Heart left ventricle (tissue), 16 donors: Measurements from ENCODE around the gene ZNF524. TPM values are rescaled to one million over a fixed set of nuclear protein-coding genes. Genes with fewer than 3 reads are reported as not detected.

Source experiments
- ATAC-seq, 4 donors: fragments of 200-7000 bp; cut with Tn5 transposase; one replicate each; pipeline ENCODE4 v1.9.1; 2020 to 2022; ENCODE audit warnings: moderate library complexity in 4 of 4, mild to moderate bottlenecking in 3 of 4, moderate number of reproducible peaks in 1 of 4
- DNase-seq, 5 donors: peaks; one replicate each; pipeline ENCODE4 v3.0.0-alpha.2; 2020
- H3K27ac ChIP-seq, 12 donors: fragments of 200-600 bp; sonication (generic) in 4 of 12; one replicate each; pipeline versions ENCODE4 v1.5.0 to v1.8.0; 2016 to 2022; ENCODE audit warnings: mild to moderate bottlenecking in 2 of 12
- H3K27me3 ChIP-seq, 9 donors: fragments of 200-600 bp; sonication (generic) in 2 of 9; one replicate each; pipeline versions ENCODE4 v1.5.1 to v1.8.0; 2016 to 2022; ENCODE audit warnings: mild to moderate bottlenecking in 3 of 9
- H3K36me3 ChIP-seq, 9 donors: fragments of 200-600 bp; sonication (generic) in 2 of 9; one replicate each; pipeline versions ENCODE4 v1.5.0 to v1.8.0; 2018 to 2022; ENCODE audit warnings: mild to moderate bottlenecking in 2 of 9
- H3K4me1 ChIP-seq, 12 donors: fragments of 200-600 bp; sonication (generic) in 4 of 12; one replicate each; pipeline versions ENCODE4 v1.5.0 to v1.8.0; 2016 to 2022; ENCODE audit warnings: mild to moderate bottlenecking in 3 of 12
- H3K4me3 ChIP-seq, 12 donors: fragments of 200-600 bp; sonication (generic) in 4 of 12; one replicate each; pipeline versions ENCODE4 v1.5.0 to v1.8.0; 2017 to 2022; ENCODE audit warnings: mild to moderate bottlenecking in 9 of 12, moderate library complexity in 4 of 12
- H3K9me3 ChIP-seq, 12 donors: fragments of 200-600 bp; sonication (generic) in 4 of 12; one replicate each; pipeline versions ENCODE4 v1.5.0 to v1.8.0; 2016 to 2022; ENCODE audit warnings: mild to moderate bottlenecking in 1 of 12
- POLR2A ChIP-seq, 2 donors: fragments of 450-650 bp; IDR thresholded peaks; one replicate each; pipeline ENCODE4 v1.6.1; 2017; ENCODE audit warnings: antibody characterized with exemption in 2 of 2, mild to moderate bottlenecking in 2 of 2, moderate library complexity in 2 of 2
- WGBS, 4 donors: extraction: QIAGEN DNeasy Blood & Tissue Kit in 2 of 4; methylation state at CpG; one replicate each; pipeline versions ENCODE4 v1.1.5 to v1.1.7; 2013 to 2018; 5-methylcytosine and 5-hydroxymethylcytosine counted together
- intact Hi-C, 10 donors: fragments of 100-400 bp; cut with DNase I; formaldehyde crosslinking; loops; one replicate each; pipeline versions ENCODE4 v1.11.1 to v1.14.2; 2022
- polyA plus RNA-seq, 2 donors: library from polyadenylated mRNA; stranded (reverse); fragments of 200-250 nt; gene quantifications; one replicate each; pipeline ENCODE4 v1.2.3, GENCODE V29; 2013
- total RNA-seq, 9 donors: library from RNA; depleted of rRNA in 2 of 9; stranded (reverse); fragments of >200 nt in 2 of 9; fragmentation: NEBNext Ultra II Directional in 3 of 9; extraction: Animal tissue kit (Norgen Biotek cat#: 25700) in 3 of 9; gene quantifications; one replicate each; pipeline versions ENCODE4 v1.1.0 to v1.2.4, GENCODE V29; 2016 to 2023
- TF ChIP-seq, protein P1 (sequence below), 12 donors: fragments of 200-600 bp; sonication (generic) in 4 of 12; IDR thresholded peaks; one replicate each; pipeline versions ENCODE4 v1.5.0 to v1.8.0; 2018 to 2022; ENCODE audit warnings: antibody characterized with exemption in 12 of 12, mild to moderate bottlenecking in 5 of 12
- donor health status: ischemic (EF 13 %, LVEDD 7.1; RV severe dilation, severe dysfunction).
- donor health status: healthy with polysubstance abuse.
- donor health status: DM: no; HTN: yes; CAD: no.
- donor health status: DM: no; HTN: no; CAD: no.
- donor health status: ischemic (EF 25% LVEDD 6.9; RV normal size, moderate dysfunction).
- donor health status: ischemic (EF 25% LVEDD 5.7; RV mildly dilated, moderate dysfunction).
- donor health status: healthy.
- donor health status: DM: yes; HTN: yes; CAD: no.
- donor health status: ischemic (EF 35%, LVEDD 5.7; RV mildly dilated, moderate dysfunction).
- donor health status: nonischemic (EF 11% LVEDD 7.7; RV severe dilation, severe dysfunction).
- donor health status: DM: yes; HTN: yes; CAD: no.
- donor health status: PGD.
- donor health status: ischemic (EF 29% LVEDD 5.4; RV normal size, mild dysfunction).
- donor health status: nonischemic (EF 23%, LVEDD 6.1; RV moderate dilation, normal function).

Gene ZNF524
- total and polyA plus RNA-seq, 11 donors, result 11.0 to 34.7 (median 16.7) TPM

DNA sequence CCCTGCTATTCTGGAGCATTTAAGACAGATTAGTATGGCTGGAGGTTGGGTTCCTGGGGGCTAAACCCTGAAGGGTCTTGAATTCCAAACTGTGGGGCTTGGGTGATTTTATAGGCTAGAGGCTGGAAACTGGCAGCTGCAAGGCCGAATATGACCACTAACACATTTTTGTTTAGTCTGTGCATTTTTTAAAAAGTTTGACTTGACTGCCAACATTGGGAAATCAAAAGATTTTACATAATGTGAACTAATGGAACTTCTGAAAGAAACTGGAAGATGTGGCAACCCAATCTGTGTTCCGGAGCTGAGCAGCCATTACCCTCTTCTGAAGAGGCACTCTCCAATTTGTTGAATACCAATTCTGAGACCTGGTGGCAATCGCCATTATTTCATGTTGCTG is 19.2 kb downstream of the ZNF524 start:
- Histone ChIP-seq H3K4me3 (no peak overlapping the region), H3K9me3 (no peaks in the 10 kb centered on the region), H3K27me3 (no peaks in the 10 kb centered on the region), H3K27ac (peak overlapping the region in 1 of 12 donors; percentile 58), H3K36me3 (peaks cover 0 to 52% (median 33%) of the 10 kb centered on the region in 9 donors), H3K4me1 (peaks cover 0 to 37% (median 9%) of the 10 kb centered on the region in 12 donors)
- intact Hi-C loops, result no loop called here
- TF ChIP-seq, protein P1, sequence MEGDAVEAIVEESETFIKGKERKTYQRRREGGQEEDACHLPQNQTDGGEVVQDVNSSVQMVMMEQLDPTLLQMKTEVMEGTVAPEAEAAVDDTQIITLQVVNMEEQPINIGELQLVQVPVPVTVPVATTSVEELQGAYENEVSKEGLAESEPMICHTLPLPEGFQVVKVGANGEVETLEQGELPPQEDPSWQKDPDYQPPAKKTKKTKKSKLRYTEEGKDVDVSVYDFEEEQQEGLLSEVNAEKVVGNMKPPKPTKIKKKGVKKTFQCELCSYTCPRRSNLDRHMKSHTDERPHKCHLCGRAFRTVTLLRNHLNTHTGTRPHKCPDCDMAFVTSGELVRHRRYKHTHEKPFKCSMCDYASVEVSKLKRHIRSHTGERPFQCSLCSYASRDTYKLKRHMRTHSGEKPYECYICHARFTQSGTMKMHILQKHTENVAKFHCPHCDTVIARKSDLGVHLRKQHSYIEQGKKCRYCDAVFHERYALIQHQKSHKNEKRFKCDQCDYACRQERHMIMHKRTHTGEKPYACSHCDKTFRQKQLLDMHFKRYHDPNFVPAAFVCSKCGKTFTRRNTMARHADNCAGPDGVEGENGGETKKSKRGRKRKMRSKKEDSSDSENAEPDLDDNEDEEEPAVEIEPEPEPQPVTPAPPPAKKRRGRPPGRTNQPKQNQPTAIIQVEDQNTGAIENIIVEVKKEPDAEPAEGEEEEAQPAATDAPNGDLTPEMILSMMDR (IDR thresholded peaks at IDR 0.05), result no peak
- TF ChIP-seq POLR2A (IDR thresholded peaks at IDR 0.05), result no peak
- ATAC-seq, result no peak
- no peak for DNase-seq
- 84 to 93% (median 88%) methylated on average over 3 of the region's 3 CpGs for WGBS, 4 donors

DNA sequence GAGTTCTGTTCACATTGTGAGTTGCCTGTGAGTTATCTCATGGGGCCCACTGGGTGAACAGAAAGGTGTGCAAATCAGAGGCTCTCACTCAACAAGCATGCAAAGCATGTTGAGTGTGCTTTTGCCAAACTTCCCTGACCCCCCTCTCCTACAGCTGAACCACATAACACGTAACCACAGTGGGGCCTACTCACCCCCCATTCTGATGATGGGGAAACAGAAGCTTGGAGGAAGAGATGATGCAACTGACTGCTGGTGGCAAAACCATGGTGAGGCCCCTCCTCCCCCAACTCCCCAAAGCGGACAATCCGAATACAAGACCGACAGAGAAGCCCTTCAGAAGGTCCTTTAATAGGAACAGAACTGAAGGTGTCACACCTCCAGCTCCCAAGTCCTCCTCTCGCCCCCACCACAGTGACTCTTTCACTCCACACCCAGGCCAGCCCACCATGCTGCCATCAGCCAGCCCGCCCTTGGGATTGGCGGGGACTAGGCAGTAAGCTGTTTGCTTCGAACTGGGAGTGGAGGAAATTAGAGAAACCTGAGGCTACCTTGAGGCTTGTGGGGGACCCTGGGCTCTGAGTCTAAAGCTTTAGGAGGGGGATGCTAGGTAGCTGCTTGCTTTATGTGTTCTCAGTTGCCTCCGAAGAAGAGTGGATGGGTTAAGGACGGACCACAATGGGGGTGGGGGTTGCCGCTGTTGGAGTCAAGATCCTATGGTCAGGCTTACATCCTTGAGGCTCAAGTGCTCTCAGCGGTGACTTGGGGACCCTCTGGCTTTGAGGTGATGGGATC is 20.5 kb downstream of the ZNF524 start:
- H3K4me3 ChIP-seq, result no peak overlapping the region
- H3K36me3 ChIP-seq, result peaks cover 0 to 43% (median 28%) of the 10 kb centered on the region in 9 donors
- no peak overlapping the region for H3K27ac ChIP-seq
- no peak for ATAC-seq
- DNase-seq, result peak in 1 of 5 donors; percentile 37
- TF ChIP-seq, protein P1 (IDR thresholded peaks at IDR 0.05), result no peak
- TF ChIP-seq POLR2A (IDR thresholded peaks at IDR 0.05), result no peak
- H3K4me1 ChIP-seq, result peaks cover 0 to 48% (median 11%) of the 10 kb centered on the region in 12 donors
- H3K27me3 ChIP-seq, result no peaks in the 10 kb centered on the region
- intact Hi-C loops, result loop anchor here in 1 of 10 donors (5.0 kb wide), 1 partner anchor 103 kb away; no protein-coding TSS in a partner anchor
- H3K9me3 ChIP-seq, result no peaks in the 10 kb centered on the region
- WGBS, 4 donors, result 87 to 92% (median 91%) methylated on average over 12 of the region's 12 CpGs

DNA sequence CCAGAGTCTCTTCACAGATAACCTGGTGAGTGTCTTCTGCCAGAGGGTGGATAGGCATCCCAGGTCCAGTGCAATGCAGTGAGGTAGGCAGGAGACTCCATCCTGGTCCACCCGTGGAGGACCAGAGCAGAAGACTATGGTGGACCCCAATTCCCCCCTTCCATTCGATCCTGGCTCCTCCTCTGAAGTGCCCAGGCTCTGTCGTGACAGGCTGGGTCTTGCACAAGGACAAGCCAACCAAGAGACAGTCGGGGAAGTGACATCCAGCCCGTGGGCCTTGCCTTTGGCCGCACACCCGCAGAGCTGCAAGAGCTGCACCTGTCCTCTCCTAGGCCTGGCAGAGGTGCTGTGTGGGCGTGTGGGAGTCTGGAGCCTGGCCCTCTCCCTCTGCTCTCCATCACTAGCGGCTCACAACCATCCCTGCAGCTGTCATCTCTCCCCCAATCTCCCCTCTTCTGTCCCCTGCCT is 21.2 kb downstream of the ZNF524 start:
- no peak for ATAC-seq
- H3K4me3 ChIP-seq, result no peak overlapping the region
- intact Hi-C loops, result loop anchor here in 1 of 10 donors (5.0 kb wide), 1 partner anchor 104 kb away; no protein-coding TSS in a partner anchor
- peaks cover 0 to 54% (median 11%) of the 10 kb centered on the region in 12 donors for H3K4me1 ChIP-seq
- H3K27me3 ChIP-seq, result no peaks in the 10 kb centered on the region
- no peaks in the 10 kb centered on the region for H3K9me3 ChIP-seq
- peaks cover 0 to 37% (median 22%) of the 10 kb centered on the region in 9 donors for H3K36me3 ChIP-seq
- no peak overlapping the region for H3K27ac ChIP-seq
- 74 to 85% (median 84%) methylated on average over 5 to 9 of the region's 9 CpGs for WGBS, 4 donors
- TF ChIP-seq, protein P1 (IDR thresholded peaks at IDR 0.05), result no peak
- TF ChIP-seq POLR2A (IDR thresholded peaks at IDR 0.05), result no peak
- no peak for DNase-seq

DNA sequence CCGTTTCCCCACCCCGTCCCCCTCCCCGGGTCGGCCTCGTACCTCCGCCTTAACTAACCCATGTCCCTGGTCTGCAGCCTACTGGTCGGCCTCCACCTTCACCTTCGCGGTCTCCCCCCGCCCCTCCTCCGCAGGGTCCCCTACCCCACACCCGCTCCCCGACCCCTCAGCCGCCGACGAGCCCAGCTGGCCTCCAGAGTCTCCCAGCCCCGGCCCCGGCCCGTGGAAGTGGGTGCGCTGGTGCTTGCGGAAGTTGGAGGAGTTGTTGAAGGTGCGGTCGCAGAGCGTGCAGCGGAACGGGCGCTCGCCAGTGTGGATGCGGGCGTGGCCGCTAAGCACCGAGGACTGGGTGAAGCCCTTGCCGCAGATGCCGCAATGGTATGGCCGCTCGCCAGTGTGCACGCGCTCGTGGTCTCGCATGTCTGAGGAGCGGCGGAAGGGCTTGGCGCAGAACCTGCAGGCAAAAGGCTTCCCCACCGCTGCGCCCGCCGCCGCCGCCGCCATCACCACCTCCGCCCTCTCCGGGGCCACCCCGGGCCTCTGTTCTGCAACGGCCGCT is 21.7 kb downstream of the ZNF524 start:
- H3K36me3 ChIP-seq, result peaks cover 0 to 32% (median 17%) of the 10 kb centered on the region in 9 donors
- 95 to 97% (median 96%) methylated on average over 48 to 55 of the region's 55 CpGs for WGBS, 4 donors
- DNase-seq (peak in 2 of 5 donors; percentile 40 to 67), ATAC-seq (no peak)
- TF ChIP-seq POLR2A (IDR thresholded peaks at IDR 0.05), result no peak
- TF ChIP-seq, protein P1 (IDR thresholded peaks at IDR 0.05), result no peak
- H3K27ac ChIP-seq, result no peak overlapping the region
- H3K4me3 ChIP-seq, result no peak overlapping the region
- H3K4me1 ChIP-seq, result peaks cover 0 to 54% (median 11%) of the 10 kb centered on the region in 12 donors
- H3K27me3 ChIP-seq, result no peaks in the 10 kb centered on the region
- no peaks in the 10 kb centered on the region for H3K9me3 ChIP-seq
- intact Hi-C loops, result loop anchor here in 2 of 10 donors (2.0 to 5.0 kb wide), 2 partner anchors 15 to 104 kb away; no protein-coding TSS in a partner anchor
